Stimulated activated memory B cell treated with anti-CD40 and anti-IgM and Interleukin-4, amounts not matched to agents 10 μg/mL and 1 μg/mL and 100 μg/mL, for 72 hours (primary cell): Measurements from ENCODE around the gene COL6A1.
A peak's percentile ranks its signal among the peaks of the same experiment; 100 is the strongest.
"Not testable (repeated sequence)": the region's sequence is repeated elsewhere in the genome, so short reads cannot be mapped to it uniquely, and the experiment has no call there.

ENCODE experiments used
- ATAC-seq: fragments of 150-1000 bp; cut with Tn5 transposase; 2 replicates; pipeline ENCODE4 v1.10.0; 2021
- H3K27ac Mint-ChIP-seq: one replicate; pipeline ENCODE4 v1.8.0; 2022; ENCODE audit warnings: mild to moderate bottlenecking, mixed read lengths
- H3K27me3 Mint-ChIP-seq: one replicate; pipeline ENCODE4 v1.8.0; 2022; ENCODE audit warnings: mixed read lengths
- H3K36me3 Mint-ChIP-seq: one replicate; pipeline ENCODE4 v1.8.0; 2022; ENCODE audit warnings: mixed read lengths
- H3K4me1 Mint-ChIP-seq: one replicate; pipeline ENCODE4 v1.8.0; 2022; ENCODE audit warnings: mixed read lengths
- H3K4me3 Mint-ChIP-seq: one replicate; pipeline ENCODE4 v1.8.0; 2022; ENCODE audit warnings: mild to moderate bottlenecking, moderate library complexity, mixed read lengths
- H3K9me3 Mint-ChIP-seq: one replicate; pipeline ENCODE4 v1.8.0; 2022; ENCODE audit warnings: mixed read lengths

The COL6A1 gene

DNA sequence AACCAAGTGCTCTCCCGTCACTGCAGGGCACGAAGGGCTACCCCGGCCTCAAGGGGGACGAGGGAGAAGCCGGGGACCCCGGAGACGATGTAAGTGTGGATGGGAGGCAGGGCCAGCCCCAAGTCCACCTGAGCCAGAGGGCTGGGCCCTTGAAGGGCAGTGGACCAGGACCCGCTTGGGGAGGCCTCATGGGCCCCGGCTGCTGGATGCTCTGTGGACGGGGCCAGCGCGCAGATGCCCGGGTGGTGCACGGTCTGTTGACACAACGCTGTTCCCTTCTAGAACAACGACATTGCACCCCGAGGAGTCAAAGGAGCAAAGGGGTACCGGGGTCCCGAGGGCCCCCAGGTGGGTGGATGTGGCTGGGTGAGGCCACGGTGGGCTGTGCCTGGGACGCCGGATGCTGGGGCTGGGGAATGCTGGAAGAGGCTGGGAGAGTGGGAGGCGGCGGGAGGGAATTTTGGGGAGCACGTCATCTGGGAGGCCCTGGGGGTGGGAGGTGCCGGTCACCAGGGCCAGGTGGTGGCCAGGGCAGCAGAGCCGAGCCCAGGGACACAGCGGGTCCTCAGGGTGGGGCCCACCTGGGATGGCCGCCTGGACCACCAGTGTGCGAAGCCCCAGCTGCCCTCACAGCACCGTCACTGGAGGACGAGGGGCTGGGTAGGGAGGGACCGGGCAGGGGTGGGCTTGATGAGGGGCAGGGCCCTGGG, 17.5 kb downstream of the COL6A1 start:
- Mint-ChIP-seq H3K27ac (no peak overlapping the region), H3K9me3 (peaks cover 4% of the 10 kb centered on the region), H3K27me3 (peaks cover 9% of the 10 kb centered on the region), H3K4me3 (no peak overlapping the region), H3K36me3 (no peaks in the 10 kb centered on the region), H3K4me1 (no peaks in the 10 kb centered on the region)
- ATAC-seq, result no peak

DNA sequence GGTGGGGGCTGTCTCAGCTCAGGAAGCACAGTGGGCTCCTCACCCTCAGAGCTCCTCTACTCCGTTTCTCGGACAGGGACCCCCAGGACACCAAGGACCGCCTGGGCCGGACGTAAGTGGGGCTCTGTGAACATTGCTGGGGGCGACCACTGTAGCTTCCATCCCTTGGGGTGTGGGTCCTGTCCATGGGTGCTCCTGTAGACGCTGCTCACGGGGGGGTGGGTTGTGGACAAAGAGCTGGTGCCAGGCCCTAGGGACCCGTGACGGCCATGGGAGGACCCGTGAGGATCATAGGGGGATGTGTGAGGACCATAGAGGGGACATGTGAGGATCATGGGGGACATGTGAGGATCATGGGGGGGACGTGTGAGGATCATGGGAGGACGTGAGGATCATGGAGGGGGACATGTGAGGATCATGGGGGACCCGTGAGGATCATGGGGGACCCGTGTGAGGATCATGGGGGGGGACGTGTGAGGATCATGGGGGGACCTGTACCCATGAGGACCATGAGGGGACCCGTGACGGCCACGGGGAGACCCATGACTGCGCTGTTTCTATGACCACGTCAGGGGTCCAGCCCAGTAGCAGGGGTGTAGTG, 18.1 kb downstream of the COL6A1 start:
- Mint-ChIP-seq H3K36me3 (no peaks in the 10 kb centered on the region), H3K4me3 (no peak overlapping the region), H3K27ac (no peak overlapping the region), H3K4me1 (no peaks in the 10 kb centered on the region), H3K27me3 (peaks cover 9% of the 10 kb centered on the region), H3K9me3 (peaks cover 4% of the 10 kb centered on the region)
- no peak for ATAC-seq

DNA sequence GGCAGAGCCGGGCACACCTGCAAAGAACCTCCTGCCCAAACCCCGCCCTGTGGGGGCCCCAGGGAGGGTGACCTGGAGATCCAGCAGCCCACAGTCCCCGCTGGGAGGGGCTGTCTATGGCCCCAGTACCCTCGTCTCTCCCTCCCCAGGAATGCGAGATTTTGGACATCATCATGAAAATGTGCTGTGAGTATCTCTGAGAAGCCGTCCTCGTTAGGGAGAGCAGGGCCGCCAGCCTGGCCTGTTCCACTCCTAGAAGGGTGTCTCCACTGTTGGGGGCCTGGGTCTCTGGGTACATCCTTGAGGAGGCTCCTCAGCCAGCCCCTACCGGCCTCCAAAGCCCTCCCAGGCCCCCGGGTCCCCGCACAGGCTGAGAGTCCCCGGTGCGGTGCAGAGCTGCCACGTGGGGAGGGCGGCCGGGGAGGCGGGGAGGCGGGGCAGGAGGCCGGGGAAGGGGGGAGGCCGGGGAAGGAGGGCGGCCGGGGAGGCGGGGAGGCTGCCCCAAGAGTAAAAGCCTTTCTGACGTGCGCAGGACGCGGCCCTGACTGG, 18.7 kb downstream of the COL6A1 start:
- no peak for ATAC-seq
- no peak overlapping the region for H3K27ac Mint-ChIP-seq
- no peaks in the 10 kb centered on the region for H3K36me3 Mint-ChIP-seq
- peaks cover 9% of the 10 kb centered on the region for H3K27me3 Mint-ChIP-seq
- H3K4me3 Mint-ChIP-seq, result no peak overlapping the region
- H3K9me3 Mint-ChIP-seq, result peaks cover 4% of the 10 kb centered on the region
- H3K4me1 Mint-ChIP-seq, result no peaks in the 10 kb centered on the region

- Mint-ChIP-seq H3K4me1 (no peaks in the 10 kb centered on the region), H3K4me3 (no peak overlapping the region)
These were observed 19.4 kb downstream of the COL6A1 start for GRCh38 chr21:46000731-46001641.

GRCh38 chr21:46001821-46002681, 20.5 kb downstream of the COL6A1 start:
- H3K27ac Mint-ChIP-seq, result no peak overlapping the region
- H3K4me3 Mint-ChIP-seq, result no peak overlapping the region
- H3K9me3 Mint-ChIP-seq, result peaks cover 4% of the 10 kb centered on the region
- H3K4me1 Mint-ChIP-seq, result no peaks in the 10 kb centered on the region
- H3K36me3 Mint-ChIP-seq, result no peaks in the 10 kb centered on the region
- peaks cover 9% of the 10 kb centered on the region for H3K27me3 Mint-ChIP-seq
- peak; percentile 2 for ATAC-seq

More at GRCh38 chr21:46000731-46001641, 19.4 kb downstream of the COL6A1 start:
- Mint-ChIP-seq H3K27me3 (peaks cover 9% of the 10 kb centered on the region), H3K36me3 (no peaks in the 10 kb centered on the region), H3K27ac (no peak overlapping the region), H3K9me3 (peaks cover 4% of the 10 kb centered on the region)
- no peak for ATAC-seq

DNA sequence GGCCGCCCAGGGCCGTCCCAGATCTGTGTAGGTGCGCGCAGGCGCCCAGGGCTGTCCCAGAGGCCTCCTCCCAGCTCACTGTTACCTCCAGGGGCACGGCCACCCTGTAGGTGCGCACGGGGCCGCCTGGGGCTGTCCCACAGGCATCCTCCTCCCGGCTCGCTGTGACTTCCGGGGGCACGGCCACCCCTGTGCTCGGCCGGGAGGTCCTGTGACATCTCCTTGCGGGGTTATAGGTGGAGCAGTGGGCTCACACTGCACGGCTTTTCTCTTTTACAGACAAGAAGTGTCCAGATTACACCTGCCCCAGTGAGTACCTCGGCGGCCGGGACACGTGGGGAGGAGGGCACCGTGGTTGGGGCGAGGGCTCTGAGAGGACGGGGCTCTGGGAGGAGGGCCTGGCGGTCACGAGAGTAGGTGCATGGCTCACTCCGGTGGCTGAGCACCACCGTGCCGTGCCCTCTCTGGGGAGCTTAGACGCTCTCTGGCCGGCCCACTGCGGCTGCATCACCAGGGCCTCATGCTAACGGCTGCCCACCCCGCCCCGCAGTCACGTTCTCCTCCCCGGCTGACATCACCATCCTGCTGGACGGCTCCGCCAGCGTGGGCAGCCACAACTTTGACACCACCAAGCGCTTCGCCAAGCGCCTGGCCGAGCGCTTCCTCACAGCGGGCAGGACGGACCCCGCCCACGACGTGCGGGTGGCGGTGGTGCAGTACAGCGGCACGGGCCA, 21.4 kb downstream of the COL6A1 start:
- Mint-ChIP-seq H3K27ac (no peak overlapping the region), H3K9me3 (peaks cover 4% of the 10 kb centered on the region), H3K27me3 (peaks cover 7% of the 10 kb centered on the region), H3K36me3 (no peaks in the 10 kb centered on the region), H3K4me1 (no peaks in the 10 kb centered on the region), H3K4me3 (no peak overlapping the region)
- no peak for ATAC-seq

DNA sequence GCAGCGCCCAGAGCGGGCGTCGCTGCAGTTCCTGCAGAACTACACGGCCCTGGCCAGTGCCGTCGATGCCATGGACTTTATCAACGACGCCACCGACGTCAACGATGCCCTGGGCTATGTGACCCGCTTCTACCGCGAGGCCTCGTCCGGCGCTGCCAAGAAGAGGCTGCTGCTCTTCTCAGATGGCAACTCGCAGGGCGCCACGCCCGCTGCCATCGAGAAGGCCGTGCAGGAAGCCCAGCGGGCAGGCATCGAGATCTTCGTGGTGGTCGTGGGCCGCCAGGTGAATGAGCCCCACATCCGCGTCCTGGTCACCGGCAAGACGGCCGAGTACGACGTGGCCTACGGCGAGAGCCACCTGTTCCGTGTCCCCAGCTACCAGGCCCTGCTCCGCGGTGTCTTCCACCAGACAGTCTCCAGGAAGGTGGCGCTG, 22.0 kb downstream of the COL6A1 start:
- ATAC-seq, result no peak
- Mint-ChIP-seq H3K4me1 (no peaks in the 10 kb centered on the region), H3K27me3 (peaks cover 1% of the 10 kb centered on the region), H3K4me3 (no peak overlapping the region), H3K36me3 (no peaks in the 10 kb centered on the region), H3K27ac (no peak overlapping the region), H3K9me3 (peaks cover 8% of the 10 kb centered on the region)

GRCh38 chr21:46004168-46004861, 22.7 kb downstream of the COL6A1 start:
- no peaks in the 10 kb centered on the region for H3K27me3 Mint-ChIP-seq
- H3K36me3 Mint-ChIP-seq, result no peaks in the 10 kb centered on the region
- H3K27ac Mint-ChIP-seq, result no peak overlapping the region
- peaks cover 8% of the 10 kb centered on the region for H3K9me3 Mint-ChIP-seq
- no peak for ATAC-seq
- H3K4me3 Mint-ChIP-seq, result no peak overlapping the region
- H3K4me1 Mint-ChIP-seq, result no peaks in the 10 kb centered on the region

GRCh38 chr21:46005081-46005480, 23.5 kb downstream of the COL6A1 start:
- H3K4me1 Mint-ChIP-seq, result no peaks in the 10 kb centered on the region
- ATAC-seq, result no peak
- H3K9me3 Mint-ChIP-seq, result peaks cover 5% of the 10 kb centered on the region
- H3K36me3 Mint-ChIP-seq, result no peaks in the 10 kb centered on the region
- no peaks in the 10 kb centered on the region for H3K27me3 Mint-ChIP-seq
- no peak overlapping the region for H3K27ac Mint-ChIP-seq
- H3K4me3 Mint-ChIP-seq, result no peak overlapping the region

GRCh38 chr21:46005481-46005881, 23.9 kb downstream of the COL6A1 start:
- no peak for ATAC-seq
- Mint-ChIP-seq H3K36me3 (no peaks in the 10 kb centered on the region), H3K27ac (no peak overlapping the region), H3K4me1 (no peaks in the 10 kb centered on the region), H3K27me3 (no peaks in the 10 kb centered on the region), H3K9me3 (peaks cover 5% of the 10 kb centered on the region), H3K4me3 (no peak overlapping the region)

DNA sequence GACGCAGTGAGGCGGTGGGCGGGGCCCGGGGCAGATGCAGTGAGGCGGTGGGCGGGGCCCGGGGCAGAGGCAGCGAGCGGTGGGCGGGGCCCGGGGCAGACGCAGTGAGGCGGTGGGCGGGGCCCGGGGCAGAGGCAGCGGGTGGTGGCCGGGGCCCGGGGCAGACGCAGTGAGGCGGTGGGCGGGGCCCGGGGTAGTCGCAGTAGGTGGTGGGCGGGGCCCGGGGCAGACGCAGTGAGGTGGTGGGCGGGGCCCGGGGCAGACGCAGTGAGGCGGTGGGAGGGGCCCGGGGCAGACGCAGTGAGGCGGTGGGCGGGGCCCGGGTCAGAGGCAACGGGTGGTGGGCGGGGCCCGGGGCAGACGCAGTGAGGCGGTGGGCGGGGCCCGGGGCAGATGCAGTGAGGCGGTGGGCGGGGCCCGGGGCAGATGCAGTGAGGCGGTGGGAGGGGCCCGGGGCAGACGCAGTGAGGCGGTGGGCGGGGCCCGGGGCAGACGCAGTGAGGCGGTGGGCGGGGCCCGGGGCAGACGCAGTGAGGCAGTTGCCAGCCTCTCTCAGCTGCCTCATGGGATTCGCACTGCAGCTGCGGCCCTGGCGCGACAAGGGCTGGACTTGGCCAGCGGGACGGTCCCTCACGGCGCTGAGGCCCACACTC, 24.4 kb downstream of the COL6A1 start:
- ATAC-seq, H3K4me3 Mint-ChIP-seq, H3K4me1 Mint-ChIP-seq, H3K9me3 Mint-ChIP-seq, H3K27me3 Mint-ChIP-seq, H3K27ac Mint-ChIP-seq, H3K36me3 Mint-ChIP-seq: not testable (repeated sequence)

DNA sequence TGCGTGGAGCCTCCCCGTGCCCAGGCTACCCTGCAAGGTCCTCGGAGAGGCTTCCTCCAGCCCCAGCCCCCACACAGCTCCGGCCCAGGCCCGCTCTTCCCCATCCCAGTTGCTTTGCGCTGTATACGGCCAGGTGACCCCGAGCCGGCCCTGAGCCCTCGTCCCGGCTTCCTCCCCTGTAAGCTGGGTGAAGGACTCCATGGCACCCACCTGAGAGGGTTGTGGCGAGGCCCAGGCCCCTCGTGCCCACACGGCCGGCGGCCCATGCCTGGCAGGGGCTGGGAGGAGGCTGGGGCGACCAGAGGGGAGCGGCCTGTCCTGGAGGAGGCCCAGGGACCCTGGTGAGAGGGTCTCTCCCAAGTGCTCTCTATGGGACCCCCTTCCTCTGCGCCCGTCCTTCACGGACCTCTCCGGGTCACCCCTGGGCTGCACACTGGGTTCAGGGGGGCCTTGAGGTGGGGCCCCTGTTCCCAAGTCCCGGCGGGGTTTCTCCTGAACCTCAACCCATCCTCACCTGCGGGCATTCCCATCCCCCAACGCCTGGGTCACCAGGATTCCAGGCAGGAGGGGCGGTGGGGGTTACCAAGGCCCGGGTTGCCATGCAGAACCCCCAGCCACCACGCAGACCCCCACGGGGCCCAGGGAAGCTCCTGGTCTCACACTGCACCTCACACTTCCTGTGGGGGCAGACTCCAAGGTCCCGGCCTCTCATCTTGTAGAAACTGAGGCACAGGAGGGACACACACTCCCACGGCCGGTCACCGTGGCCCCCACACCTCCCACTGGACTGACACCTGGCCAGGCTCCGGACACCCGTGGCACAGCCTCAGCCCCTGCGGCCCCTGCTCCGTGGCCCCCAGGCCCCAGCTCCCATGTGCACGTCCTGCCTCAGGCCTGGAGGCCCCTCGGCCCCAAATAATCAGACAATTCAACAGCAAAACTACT, 25.2 kb downstream of the COL6A1 start:
- H3K9me3 Mint-ChIP-seq, result peaks cover 5% of the 10 kb centered on the region
- H3K36me3 Mint-ChIP-seq, result no peaks in the 10 kb centered on the region
- H3K27ac Mint-ChIP-seq, result no peak overlapping the region
- ATAC-seq, result peak; percentile 14
- H3K4me3 Mint-ChIP-seq, result no peak overlapping the region
- no peaks in the 10 kb centered on the region for H3K4me1 Mint-ChIP-seq
- no peaks in the 10 kb centered on the region for H3K27me3 Mint-ChIP-seq
